Embryonic facial prominence (tissue), 1 donor: Measurements from ENCODE around the gene ZNF727.
"Not testable (repeated sequence)": the region's sequence is repeated elsewhere in the genome, so short reads cannot be mapped to it uniquely, and the experiment has no call there.

ENCODE experiments used
- DNase-seq: peaks from one replicate; pipeline ENCODE4 v3.0.0-alpha.2; 2016; ENCODE audit errors: extremely low spot score

The ZNF727 gene

GRCh38 chr7:64045301-64046040, at the start of gene ZNF727:
Gene ZNF727 (plus strand): TSS chr7:64045434. CDS start chr7:64045622, 188 bp downstream.
- DNase-seq, result no peak

- DNase-seq, result no peak
Observed at GRCh38 chr7:63998549-63998948, 46.7 kb upstream of the ZNF727 start, which contains the start of gene ZNF722. Gene ZNF722 (plus strand): TSS chr7:63998849. CDS start chr7:63998962, 113 bp downstream.

GRCh38 chr7:64015496-64015895, 29.7 kb upstream of the ZNF727 start:
- not testable (repeated sequence) for DNase-seq

GRCh38 chr7:64035388-64035787, 9.8 kb upstream of the ZNF727 start:
- no peak for DNase-seq

- DNase-seq, result no peak
Observed at GRCh38 chr7:64037095-64037494, 8.1 kb upstream of the ZNF727 start.

GRCh38 chr7:64046041-64046389, 781 bp downstream of the ZNF727 start:
- DNase-seq, result no peak

- not testable (repeated sequence) for DNase-seq
Observed at GRCh38 chr7:64077837-64078698, 32.8 kb downstream of the ZNF727 start.

- DNase-seq, result no peak
Observed at GRCh38 chr7:64078699-64078994, 33.4 kb downstream of the ZNF727 start.

- DNase-seq, result no peak
Observed at GRCh38 chr7:64087501-64087900, 42.3 kb downstream of the ZNF727 start.

- DNase-seq, result not testable (repeated sequence)
Observed at GRCh38 chr7:64088863-64089262, 43.6 kb downstream of the ZNF727 start.
